GM11168 (cell line): ENCODE data around the gene TIAM1.

Source experiments
- in situ Hi-C: fragments of 300-500 bp; cut with MboI; formaldehyde crosslinking; loops from one replicate; pipeline ENCODE4 v1.12.0; 2022; ENCODE audit warnings: low sequenced_read_pairs; ENCODE audit not compliant: unreplicated experiment

TIAM1 gene

DNA sequence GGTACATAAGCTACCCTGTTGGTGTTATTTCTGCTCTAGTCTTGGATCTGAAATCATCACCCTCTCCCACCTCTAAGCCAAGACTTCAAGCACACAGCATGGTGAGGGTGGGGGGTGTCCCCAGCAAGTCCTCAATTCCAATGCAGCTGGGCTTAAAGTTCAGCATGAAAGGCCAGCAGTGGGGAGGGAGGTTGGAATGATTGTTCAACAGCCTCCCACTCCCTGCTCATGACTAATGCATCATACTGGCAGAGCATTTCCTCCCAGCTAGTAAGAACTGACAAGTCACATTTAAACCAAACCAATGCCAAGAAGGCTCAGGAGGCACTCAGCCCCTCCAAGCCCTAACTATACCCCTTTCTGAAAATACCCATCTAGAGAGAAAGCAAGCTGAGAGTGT, 50.1 kb downstream of the TIAM1 start:
- in situ Hi-C loops, result no loop called here

DNA sequence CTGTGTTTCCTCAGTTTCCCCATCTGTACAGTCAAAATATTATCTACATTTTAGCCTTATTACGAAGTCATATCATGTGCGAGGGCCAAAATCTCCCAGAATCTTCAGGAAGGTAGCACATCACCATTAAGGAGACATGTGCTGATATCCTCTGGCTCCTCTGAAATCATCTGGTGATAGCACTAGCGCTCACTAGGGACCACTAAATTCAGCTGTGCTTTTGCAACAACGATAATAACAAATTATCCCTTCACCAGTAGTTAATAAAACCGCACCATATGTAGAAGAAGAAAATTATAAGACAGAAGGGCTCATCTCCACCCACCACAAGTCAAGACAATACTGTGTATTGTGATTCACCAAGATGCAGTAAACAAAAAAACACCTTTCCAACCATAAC, 53.3 kb downstream of the TIAM1 start:
- in situ Hi-C loops, result no loop called here

GRCh38 chr21:31289702-31290101, 54.4 kb downstream of the TIAM1 start:
- in situ Hi-C loops, result no loop called here

DNA sequence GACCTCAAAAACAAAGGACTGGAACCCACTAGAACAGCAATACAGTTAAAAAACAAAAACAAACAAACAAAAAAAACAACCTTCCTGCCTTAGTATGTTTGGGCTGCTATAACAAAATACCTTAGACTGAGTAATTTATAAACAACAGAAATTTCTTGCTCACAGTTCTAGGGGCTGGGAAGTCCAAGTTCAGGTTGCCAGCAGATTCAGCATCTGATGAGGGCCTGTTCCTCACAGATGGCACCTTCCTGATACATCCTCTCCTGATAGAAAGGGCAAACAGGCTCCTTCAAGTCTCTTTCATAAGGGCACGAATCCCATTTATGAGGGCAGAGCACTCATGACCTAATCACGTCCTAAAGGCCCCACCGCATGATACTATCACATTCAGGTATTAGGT, 55.9 kb downstream of the TIAM1 start:
- in situ Hi-C loops, result no loop called here

DNA sequence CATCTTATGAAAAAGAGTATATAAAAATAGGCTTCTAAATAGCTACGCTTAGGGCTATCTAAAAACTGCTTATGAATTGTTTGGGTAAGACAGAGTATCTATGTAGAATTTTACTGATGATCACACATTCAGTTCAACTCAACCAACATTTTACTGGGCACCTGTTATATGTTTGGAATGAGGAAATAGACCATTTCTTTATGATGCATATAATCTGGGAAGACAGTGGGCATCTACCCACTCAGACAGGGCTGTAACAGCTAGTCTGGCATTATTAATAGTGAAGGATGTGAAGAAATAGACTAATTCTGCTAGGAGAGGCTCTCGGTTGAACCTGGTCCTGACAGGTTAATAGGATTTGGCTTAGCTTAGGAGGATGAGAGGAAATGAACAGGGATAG, 56.9 kb downstream of the TIAM1 start:
- in situ Hi-C loops, result no loop called here

GRCh38 chr21:31286621-31287020, 57.4 kb downstream of the TIAM1 start:
- in situ Hi-C loops, result no loop called here

- in situ Hi-C loops, result no loop called here
Observed at GRCh38 chr21:31284797-31285397, 59.2 kb downstream of the TIAM1 start.

DNA sequence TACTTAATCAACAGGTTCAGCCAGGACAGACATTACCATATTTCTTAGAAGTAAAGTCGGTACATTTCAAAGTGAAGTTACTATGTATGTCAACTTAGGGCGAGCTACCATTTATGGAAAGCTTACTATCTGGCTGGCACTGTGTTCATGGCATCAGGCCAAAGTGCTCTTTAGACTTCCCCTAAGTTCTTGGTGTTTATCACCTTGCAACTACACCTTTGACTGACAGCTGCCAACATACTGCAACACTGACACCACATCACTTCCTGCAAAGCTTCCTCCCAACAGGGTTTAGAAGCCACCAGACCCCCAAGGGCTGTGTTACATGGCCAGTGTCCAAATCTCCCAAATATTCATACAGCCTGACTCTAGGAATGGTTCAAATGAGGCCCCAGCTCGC, 61.0 kb downstream of the TIAM1 start:
- in situ Hi-C loops, result no loop called here

- in situ Hi-C loops, result no loop called here
Observed at GRCh38 chr21:31282095-31282709, 61.9 kb downstream of the TIAM1 start.

DNA sequence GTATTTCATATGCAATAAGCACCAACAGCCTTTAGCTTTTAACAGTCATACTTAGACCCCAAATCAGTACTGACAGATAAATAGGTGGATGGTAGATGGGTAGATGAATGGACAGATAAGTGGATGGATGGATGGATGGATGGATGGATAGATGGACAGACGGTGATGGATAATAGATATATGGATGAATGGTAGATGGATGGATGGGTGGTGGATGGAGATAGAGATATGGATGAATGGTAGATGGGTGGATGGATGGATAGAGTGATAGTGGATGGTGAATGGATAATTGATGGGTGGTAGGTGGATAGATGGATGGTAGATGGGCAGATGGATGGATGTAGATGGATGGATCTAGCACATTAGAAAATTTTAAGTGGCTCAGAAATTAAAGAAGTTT, 62.5 kb downstream of the TIAM1 start:
- in situ Hi-C loops, result no loop called here

DNA sequence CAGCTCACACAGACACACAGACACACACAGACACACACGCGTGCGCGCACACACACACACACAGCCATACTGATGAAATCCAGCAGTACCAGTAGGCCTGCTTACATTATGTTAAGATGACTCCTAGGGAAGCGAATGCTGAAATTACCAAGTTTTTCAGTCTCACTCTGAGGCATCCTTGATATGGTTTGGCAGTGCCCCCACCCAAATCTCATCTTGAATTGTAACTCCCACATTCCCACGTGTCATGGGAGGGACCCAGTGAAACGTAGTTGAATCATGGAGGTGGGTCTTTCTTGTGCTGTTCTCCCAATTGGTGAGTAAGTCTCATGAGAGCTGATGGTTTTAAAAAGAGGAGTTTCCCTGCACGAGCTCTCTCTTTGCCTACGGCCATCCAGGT, 64.1 kb downstream of the TIAM1 start:
- in situ Hi-C loops, result no loop called here

GRCh38 chr21:31279214-31279613, 64.8 kb downstream of the TIAM1 start:
- in situ Hi-C loops, result no loop called here

DNA sequence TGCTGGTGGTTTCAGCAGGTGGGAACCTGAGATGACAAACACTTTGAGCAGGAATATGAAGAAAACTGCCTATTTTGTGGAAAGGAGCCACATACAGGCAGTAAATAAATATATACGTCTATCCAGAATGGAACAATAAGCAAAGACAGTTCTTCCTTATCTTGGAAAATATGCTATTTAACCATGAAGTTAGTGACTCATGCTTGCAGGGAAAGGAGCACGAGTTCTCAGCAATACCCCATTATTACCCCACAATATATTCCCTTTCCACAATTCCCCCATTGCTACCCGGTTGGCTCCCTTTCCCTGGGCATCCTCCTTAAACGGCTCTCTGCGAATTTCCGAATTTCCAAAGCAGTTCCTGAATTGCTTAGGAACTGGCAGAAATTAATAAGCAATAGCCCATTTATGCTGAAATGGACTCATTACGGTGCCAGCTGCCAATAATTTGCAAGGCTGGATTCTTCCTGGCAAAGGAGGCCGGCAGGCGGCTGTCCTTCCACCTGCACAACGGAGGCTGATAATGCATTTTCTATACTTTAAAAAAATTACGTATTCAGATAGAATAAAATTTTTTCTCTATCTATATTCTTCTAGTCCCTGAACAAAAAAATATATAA, 65.4 kb downstream of the TIAM1 start:
- in situ Hi-C loops, result no loop called here

GRCh38 chr21:31276663-31277062, 67.4 kb downstream of the TIAM1 start:
- in situ Hi-C loops, result no loop called here

GRCh38 chr21:31275901-31276300, 68.2 kb downstream of the TIAM1 start:
- in situ Hi-C loops, result no loop called here

DNA sequence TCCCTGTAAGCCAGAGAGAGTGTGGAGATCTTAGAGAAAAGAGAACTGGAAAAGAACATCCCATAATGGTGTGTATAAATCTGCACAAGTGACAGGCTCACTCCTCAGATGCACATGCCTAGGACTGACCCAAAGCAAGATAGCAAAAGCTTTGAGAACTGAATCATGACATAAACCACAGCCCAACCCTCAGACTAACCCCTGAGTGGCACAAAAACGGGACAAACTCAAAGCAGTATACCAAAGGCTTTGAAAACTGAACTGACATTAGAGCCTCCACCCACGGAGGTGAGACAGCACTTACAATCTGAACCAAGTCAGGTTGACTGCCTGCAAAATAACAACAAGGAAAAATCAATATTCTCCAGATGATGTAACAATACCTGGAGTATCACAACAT, 70.8 kb downstream of the TIAM1 start:
- in situ Hi-C loops, result no loop called here

GRCh38 chr21:31268090-31268489, 76.0 kb downstream of the TIAM1 start:
- in situ Hi-C loops, result no loop called here

- in situ Hi-C loops, result no loop called here
Observed at GRCh38 chr21:31267644-31268043, 76.4 kb downstream of the TIAM1 start.

- in situ Hi-C loops, result no loop called here
Observed at GRCh38 chr21:31266241-31266640, 77.8 kb downstream of the TIAM1 start.

- in situ Hi-C loops, result no loop called here
Observed at GRCh38 chr21:31265366-31266013, 78.6 kb downstream of the TIAM1 start.

- in situ Hi-C loops, result no loop called here
Observed at GRCh38 chr21:31264574-31264973, 79.5 kb downstream of the TIAM1 start.

- in situ Hi-C loops, result no loop called here
Observed at GRCh38 chr21:31262728-31263127, 81.3 kb downstream of the TIAM1 start.
